CD4-positive, alpha-beta T cell treated with Interleukin-6 for 4 hours (primary cell): ENCODE measurements around the gene SH2D7.

ENCODE experiments used
- DNase-seq: peaks from one replicate; pipeline ENCODE4 v3.0.0-alpha.2; 2020; ENCODE audit warnings: mixed read lengths

SH2D7 gene

GRCh38 chr15:78079298-78080087 is 12.9 kb upstream of the SH2D7 start:
- no peak for DNase-seq

DNA sequence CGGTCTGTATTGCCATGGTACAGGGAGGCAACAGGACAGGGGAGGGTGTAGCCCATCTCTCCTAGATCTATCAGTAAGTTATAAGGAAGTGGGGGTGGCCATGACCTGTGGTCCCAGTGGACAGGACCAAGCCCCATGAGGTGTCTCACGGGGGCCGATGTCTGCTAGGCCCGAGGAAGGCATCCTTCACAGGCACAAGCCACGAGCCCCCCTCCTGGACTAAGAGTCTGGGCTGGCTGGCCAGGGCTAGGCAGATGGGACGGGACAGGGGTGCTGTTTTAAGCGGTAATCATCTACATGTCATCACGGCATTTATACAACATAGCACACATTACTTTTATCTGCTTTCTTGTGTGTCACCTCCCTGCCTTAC is 12.3 kb upstream of the SH2D7 start:
- DNase-seq: no peak

DNA sequence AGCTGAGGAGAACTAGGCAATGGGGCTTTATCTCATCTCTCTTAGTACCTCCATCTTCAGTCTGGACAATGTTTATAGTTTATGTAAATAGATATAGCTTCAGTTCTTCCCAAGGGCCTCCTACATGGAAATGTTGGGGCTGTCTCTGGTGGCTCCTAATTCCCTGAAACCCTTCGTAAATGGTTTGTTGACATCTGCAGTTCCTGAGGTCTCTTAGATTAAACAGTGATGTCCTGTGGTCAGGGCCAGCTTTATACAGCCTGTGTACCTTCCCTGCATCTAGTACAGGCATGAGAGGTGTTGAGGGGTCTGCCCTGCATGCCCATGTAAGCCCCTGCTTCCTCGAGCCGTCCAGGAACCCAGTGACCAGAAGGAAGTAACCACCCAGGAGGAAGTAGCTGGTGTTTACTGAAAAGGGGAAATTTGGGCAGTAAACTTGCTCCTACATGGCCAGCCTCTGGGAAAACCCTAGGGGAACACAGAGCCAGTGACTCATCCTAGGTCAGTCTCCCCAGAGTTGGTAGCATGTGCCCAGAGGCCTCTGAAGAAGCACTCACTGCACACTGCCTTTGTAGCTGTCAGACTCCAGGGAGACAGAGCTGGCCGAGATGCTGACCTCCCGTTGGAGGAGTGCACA is 10.1 kb upstream of the SH2D7 start:
- no peak for DNase-seq

DNA sequence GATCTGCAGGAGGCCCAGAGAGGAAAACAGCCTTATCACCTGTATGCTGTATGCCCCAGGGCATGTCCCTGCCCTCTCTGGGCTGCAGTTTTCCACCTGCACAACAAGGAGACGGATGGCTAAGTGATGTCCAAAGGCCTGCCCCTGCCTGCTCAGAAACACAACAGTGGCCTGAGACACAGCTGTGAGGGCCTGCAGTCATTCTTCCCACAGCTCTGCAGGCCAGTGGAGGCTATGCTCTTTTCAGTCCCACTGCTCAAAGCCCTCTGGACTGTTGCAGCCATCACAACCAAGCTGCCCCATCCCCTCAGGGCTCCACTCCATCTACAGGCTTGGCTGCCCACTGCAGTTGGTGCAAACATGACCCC is 9.6 kb upstream of the SH2D7 start:
- no peak for DNase-seq

DNA sequence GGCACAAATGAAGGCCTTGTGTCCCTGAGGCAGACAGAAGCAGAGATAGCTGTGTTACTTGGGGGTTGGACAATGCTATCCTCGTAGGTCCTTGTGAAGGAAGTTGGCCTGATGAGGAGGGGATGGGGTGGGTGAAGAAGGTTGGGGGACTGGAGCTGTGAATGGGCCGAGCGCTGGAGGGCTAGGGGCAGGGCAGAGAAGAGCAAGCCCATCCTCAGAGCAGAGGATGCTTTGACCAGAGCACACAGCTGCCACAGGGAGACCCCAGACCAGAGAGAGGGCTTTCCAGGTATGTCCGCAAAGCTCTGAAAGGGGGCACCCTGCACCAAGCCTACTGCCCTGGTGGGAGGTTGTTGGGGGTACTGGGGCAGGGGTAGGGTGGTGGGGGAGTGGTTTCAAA is 9.2 kb upstream of the SH2D7 start:
- DNase-seq: no peak

GRCh38 chr15:78083687-78084448 is 8.5 kb upstream of the SH2D7 start:
- no peak for DNase-seq

GRCh38 chr15:78084449-78084750 is 8.0 kb upstream of the SH2D7 start:
- DNase-seq: no peak

DNA sequence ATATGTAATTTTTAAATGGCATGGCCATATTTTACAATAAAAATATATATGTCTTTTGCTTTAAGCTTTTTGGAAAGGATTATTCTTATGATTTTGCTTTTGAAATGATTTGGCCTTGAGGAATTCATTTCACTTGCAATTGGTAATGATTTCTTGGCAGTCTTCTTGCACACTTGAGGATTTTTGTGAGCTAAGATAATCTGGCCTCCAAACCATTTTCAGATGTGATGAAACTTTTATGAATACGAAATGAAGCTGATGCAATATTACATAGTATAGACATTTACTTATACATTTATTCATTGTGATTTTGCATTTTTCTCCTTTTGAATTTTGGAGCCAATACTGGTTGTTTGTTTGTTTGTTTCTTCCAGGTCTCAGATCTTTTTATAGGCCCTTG is 6.4 kb upstream of the SH2D7 start:
- DNase-seq: no peak

- DNase-seq: no peak
These were observed 4.2 kb upstream of the SH2D7 start for GRCh38 chr15:78087951-78088772.

DNA sequence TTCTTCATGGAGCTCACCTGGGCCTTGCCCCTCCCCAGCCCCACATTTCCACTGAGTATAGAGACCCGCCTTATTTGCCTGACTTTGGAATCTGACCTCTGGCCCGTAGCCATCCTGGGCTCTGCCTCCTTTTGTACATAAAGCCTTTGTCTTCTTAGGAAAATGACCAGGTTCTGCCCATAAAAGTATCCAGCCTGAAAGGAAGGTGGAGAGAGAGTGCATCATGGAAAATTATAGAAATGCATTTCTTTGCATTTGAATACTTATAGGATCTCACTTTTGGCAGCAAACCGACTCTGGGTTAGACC is 3.6 kb upstream of the SH2D7 start:
- no peak for DNase-seq

DNA sequence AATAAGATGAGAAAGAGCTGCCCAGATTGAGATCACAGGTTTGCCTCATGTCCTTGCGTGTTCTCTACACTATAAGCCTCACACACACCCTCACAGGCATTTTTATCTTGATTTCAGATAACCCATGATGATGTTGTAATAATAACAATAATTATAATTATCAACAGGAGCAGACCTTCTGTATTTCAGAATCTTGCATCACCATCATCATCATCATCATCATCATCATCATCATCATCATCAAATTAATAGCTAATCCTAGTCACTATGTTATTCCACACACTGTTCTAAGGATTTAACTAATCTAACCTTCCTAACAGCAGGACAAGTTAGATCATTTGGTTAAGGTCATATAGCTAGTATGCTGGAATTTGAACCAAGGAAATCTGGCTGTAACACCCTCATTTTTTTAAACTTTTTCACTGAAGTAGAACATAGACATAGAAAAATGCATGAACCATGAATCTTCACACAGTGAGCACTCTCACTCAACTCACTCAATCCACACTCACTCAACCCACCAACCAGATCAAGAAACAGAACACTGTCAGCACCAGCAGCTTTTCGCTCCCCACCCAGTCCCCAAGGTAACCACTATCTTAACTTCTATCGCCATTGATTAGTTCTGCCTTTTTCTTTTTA is 1.8 kb upstream of the SH2D7 start:
- DNase-seq: no peak

GRCh38 chr15:78093242-78094020 is 1.1 kb downstream of the SH2D7 start:
- DNase-seq: no peak

DNA sequence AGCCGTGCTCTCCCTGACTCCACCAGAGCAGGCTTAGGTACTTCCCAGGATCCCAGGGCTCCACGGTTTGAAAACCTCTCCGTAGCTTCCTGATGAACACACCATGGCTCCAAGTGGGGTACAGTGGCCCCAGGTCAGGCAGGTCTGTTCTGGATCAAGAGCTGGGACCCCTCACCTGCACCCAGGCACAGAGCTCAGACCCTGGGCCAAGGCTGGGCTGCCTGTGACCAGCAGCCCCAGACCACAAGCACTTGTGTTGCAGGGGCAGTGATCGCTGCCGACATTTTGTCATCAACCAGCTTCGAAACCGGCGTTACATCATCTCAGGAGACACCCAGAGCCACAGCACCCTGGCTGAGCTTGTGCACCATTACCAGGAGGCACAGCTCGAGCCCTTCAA is 5.3 kb downstream of the SH2D7 start:
- DNase-seq: no peak

- no peak for DNase-seq
These were observed 5.9 kb downstream of the SH2D7 start for GRCh38 chr15:78098131-78098755.

DNA sequence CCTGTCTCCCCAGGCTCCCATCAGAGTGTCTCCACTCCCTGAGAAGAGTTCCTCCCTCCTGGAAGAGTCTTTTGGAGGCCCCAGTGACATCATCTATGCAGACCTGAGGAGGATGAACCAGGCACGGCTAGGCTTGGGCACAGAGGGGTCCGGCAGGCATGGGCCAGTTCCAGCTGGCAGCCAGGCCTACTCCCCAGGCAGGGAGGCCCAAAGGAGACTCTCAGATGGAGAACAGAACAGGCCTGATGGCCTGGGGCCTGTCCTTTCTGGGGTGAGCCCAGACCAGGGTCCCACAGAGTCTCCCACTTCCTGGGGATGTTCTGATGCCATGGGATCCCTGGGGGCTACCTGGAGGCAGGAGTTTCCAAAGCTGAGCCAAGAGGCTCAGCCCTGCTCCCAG is 8.5 kb downstream of the SH2D7 start:
- no peak for DNase-seq

GRCh38 chr15:78101423-78102105 is 9.2 kb downstream of the SH2D7 start:
- no peak for DNase-seq

GRCh38 chr15:78102211-78102610 is 9.8 kb downstream of the SH2D7 start:
- no peak for DNase-seq

DNA sequence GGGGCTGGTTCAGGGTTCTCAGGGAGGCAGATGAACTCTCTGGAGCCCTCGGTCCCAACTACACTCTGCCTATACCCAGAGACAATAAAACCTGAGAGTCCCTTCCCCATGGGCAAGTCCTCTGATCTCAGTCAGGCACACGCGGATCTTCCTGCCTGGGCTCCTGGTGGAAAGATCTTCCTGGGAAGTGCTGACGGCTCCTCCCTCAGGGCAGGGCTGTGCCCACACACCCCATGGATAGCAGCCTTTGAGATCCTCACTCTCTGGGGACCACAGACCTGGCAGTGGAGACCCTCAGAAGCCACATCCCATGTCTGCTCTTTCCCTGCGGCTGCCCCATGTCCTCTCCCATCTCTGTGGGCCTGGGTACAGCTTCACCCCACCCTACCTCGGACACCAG is 10.4 kb downstream of the SH2D7 start:
- no peak for DNase-seq

- peak; percentile 63 for DNase-seq
These were observed 11.2 kb downstream of the SH2D7 start for GRCh38 chr15:78103406-78104118.

DNA sequence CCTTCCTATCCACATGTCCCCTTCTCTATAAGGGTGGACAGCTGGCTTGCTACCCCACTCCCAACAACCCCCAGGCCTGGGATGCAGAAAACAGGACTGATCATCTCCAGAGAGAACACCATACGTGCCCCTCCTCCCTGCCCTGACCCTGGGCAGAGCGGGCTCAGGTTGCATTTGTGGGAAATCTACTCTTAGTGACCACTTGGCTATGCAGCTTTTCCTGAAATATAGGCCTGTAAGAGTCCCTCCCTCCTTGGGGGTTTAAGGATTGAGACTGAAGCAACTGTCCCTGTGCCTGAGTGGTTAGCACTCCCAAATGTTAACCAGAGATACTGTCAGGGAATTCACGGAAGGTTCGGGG is 11.7 kb downstream of the SH2D7 start:
- no peak for DNase-seq
